Skin of body (tissue), 2 donors: Measurements from ENCODE around the gene YES1. TPM values are rescaled to one million over a fixed set of nuclear protein-coding genes. Genes with fewer than 3 reads are reported as not detected.
"Not testable (repeated sequence)": the region's sequence is repeated elsewhere in the genome, so short reads cannot be mapped to it uniquely, and the experiment has no call there.

ENCODE experiments used
- DNase-seq: peaks from one replicate; lab custom pipeline; 2025; lab: John Stamatoyannopoulos, UW
- total RNA-seq: library from RNA; depleted of rRNA; stranded (reverse); fragments of >200 nt; gene quantifications from one replicate; pipeline ENCODE4 v1.2.3, GENCODE V29; 2014

The YES1 gene
- total RNA-seq, 1 donor from 2014 or later = 50.3 TPM

DNA sequence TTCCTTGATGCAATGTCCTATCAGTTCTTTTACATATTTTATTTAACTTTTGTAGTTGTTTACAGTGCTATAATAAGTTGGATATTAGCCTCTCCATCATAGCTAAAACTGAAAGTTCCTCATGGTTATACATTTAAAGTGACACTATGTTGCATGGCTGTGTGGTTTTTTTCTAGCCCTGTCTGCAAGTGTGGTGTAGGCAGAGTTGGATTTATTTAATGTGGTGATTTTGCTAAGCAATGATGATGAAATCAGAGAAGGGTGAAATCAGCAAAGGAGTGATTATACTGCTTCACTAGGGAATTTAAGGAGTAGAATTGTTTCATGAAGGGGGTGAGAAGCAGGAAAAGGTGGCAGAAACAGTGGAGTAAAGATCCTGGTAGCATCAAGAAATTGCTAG lies 81.3 kb downstream of the YES1 start:
- DNase-seq = no peak

DNA sequence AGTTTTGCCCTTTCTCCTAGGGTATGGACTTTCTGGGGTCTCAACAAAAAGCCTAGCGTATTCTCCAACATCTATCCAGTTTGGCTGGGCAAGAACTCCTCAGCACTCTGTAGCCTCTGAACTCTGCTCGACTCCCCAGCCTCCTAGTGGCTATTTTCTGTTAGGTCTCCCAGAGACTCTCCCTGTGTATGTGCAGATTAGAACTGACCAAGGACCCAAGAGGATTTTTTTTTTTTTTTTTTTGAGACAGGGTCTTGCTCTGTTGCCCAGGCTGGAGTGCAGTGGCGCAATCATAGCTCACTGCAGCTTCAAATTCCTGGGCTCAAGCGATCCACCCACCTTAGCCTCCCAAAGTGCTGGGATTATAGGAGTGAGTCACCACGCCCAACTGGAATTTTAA lies 81.9 kb downstream of the YES1 start:
- not testable (repeated sequence) for DNase-seq

DNA sequence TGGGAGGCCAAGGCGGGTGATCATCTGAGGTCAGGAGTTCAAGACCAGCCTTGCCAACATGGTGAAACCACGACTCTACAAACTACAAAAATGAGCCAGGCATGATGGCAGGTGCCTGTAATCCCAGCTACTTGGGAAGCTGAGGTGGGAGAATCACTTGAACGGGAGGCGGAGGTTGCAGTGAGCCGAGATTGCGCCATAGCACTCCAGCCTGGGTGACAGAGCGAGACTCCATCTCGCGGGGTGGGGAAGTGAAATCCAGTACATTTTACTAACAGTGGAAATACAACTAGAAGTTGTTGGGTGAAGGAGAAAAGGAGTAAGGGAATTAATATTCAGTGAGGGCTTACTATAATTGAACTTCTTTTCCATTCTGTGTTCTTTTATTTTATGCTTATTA lies 86.4 kb downstream of the YES1 start:
- DNase-seq = no peak

DNA sequence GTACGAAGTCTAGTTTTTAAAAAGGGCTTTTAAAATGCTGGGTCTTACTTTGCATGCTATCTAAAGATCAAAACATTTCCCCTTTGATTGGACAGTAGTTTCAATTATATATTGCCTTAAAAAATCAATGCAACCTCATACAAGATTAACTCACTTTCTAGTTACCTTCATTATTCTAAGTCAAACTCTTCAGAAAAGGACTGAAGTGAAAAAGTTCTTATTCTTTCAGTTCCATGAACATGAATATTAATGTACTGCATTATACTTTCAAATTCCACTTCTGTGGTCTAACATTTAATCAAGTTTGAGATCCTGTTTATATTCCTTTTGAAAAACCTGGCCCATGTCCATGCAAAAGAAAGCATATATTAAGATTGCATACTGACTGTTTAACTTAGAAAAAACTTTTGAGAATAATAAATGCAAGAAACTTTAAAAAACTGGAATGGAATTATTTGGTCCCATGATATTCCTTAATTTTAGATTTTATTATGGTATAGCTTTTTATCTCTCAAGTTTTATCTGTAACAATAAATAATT lies 88.4 kb downstream of the YES1 start:
- DNase-seq = no peak

DNA sequence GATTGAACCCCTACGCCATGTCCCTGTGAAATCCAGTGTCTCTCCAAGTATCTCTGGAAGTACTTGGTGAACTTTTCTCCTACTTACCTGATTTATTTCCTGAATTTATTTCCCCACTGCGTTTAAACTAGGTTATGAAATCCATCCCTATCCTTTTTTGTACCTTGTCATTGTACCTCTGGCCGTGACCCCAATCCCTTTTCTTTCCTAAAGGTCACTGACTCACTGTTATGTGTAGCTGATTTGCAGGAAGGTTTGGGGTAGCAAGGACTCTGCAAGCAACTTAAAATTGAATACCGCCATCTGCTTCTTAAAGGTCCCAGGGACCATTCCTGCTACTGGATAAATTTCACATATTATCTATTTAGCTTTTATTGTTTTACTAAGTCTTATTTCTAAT lies 95.0 kb downstream of the YES1 start:
- no peak for DNase-seq

DNA sequence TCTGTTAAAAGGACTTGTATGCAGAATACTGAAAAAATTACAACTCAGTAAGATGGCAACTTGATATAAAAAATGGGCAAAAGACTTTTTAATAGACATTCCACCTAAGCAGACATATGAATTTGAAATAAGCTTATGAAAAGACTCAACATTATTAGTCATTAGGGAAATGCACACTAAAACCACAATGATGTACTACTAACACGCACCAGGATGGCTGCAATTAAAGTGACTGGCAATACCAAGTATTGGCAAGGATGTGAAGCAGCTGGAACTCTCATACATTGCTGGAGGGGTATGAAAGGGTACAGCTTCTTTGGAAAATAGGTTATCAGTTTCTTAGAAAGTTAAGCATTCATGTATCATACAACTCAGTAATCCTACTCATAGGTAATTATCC lies 96.4 kb downstream of the YES1 start:
- no peak for DNase-seq

DNA sequence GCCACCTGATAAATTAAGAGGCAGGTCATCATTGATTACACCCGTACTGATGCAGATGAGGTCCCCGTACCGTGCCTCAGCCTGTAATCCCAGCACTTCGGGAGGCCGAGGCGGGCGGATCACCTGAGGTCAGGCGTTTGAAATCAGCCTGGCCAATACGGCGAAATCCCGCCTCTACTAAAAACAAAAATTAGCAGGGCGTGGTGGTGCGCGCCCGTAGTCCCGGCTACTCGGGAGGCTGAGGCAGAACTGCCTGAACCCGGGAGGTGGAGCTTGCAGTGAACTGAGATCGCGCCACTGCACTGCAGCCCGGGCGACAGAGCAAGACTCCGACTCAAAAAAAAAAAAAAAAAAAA lies 98.9 kb downstream of the YES1 start:
- no peak for DNase-seq

DNA sequence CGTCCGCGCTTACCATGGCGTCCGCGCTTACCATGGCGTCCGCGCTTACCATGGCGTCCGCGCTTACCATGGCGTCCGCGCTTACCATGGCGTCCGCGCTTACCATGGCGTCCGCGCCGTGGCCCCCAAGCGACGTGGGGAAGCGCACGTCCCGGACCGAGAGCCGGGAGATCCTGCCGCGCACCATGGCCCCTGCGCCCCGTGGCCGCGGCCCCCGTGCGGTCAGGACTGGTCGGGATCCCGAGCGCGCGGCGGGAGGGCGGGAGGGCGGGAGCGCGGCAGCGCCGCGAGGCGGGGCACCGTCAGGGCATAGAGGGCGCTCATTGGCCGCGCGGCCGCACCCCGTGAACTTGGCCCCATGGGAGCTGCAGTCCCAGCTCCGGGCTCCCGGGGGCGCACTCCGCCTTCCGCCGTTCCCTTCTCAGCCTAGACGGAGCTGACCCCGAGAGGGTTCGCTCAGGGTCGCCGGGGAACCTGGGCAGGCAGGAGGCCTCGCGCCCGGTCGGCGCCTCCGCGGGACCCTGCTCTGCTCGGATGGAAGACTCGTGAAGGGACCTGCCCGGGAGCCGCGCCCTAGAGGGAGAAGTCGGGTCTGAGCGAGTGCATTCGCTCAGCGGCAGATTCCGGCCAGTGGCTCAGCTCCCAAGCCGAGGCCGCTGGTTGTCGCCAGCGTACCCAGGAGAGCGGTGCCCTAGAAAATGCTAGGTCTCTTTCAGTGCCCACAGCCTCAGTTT lies 99.5 kb downstream of the YES1 start, which contains the start of gene ENOSF1:
Gene ENOSF1, minus strand, starts transcription at position 230 of the 734 bp plus-strand sequence. Its CDS starts 43 bp downstream, at position 187.
- peak; percentile 66 for DNase-seq

DNA sequence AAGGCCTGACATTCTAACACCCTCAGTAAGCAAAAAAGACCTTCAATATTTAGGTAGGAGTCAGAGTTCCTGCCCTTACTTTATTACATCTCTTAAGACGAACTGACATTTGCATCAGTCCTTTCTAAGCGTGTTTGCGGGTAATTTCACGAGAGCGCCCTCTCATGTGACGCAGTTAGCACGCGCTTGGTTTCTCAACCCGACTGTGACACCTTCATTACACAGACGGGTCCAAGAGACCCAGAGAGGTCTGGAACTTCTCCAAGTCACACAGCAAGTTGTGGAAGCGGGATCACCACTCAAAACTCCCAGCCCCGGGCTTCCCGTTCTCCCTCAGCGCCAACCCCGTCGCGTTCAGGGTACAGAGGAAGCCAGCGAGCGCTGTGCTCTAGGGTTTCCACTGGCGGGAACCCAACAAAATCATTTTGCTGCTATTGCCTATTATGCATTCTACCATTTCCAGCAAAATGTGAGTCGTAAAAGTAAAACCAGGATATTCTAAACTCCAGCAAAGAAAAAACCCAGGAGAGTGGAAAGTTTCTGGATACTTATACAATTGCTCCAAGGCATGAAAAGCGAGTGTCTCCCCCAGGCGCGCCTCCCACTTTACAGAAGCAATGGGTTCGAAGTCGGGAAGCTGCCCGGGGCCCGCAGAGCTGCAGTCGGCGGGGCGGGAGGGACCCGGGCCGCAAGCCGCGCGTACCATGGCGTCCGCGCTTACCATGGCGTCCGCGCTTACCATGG lies 100.2 kb downstream of the YES1 start:
- peak; percentile 48 for DNase-seq

DNA sequence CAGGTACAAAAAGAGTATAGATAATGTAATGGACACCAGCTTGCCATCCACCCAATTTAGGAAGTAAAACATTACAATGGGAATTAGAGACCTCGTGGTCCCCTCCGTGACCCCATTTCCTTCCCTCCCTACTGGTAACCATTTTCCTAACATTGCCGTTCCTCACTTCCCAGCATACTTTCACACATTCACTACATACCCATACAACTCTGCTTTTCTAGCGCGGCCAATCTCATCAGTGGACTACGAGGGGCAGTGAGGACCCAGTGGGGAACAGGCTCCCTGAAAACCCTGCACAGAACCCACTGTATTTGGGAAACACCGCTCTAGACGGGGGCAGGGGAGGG lies 100.8 kb downstream of the YES1 start:
- DNase-seq = no peak

DNA sequence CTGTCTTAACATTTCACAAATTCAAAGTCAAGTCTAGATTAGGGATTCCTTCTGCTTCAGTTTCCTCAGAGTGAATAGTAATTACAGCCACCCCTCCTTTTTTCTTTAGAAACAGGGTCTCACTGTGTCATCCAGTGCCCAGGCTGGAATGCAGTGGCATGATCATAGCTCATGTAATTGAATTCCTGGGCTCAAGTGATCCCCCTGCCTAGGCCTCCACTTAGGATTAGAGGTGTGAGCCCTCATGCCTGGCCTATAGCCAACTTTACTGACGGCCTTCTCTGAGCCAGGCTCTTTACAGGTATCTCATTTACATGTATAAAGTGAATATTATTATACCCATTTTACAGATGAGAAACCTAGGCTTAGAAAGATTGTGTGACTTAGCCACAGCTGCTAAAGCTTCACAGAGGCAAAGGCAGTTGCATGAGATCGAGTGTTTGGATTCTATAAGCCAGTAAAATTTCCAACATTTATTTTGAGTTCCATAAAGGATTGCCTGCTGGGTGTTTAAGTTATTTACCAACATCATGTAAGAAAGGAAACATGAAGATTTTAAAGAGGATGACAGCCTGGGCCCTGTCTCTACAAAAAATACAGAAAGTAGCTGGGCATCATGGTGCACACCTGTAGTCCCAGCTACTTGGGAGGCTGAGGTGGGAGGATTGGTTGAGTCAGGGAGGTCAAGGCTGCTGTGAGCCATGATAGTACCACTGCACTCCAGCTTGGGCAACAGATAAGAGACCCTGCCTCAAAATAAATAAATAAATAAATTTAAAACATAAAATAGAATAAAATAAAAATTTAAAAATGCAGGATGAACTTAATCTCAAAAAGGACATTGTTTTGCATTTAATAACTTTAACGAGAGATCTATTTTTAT lies 101.4 kb downstream of the YES1 start:
- DNase-seq = no peak

DNA sequence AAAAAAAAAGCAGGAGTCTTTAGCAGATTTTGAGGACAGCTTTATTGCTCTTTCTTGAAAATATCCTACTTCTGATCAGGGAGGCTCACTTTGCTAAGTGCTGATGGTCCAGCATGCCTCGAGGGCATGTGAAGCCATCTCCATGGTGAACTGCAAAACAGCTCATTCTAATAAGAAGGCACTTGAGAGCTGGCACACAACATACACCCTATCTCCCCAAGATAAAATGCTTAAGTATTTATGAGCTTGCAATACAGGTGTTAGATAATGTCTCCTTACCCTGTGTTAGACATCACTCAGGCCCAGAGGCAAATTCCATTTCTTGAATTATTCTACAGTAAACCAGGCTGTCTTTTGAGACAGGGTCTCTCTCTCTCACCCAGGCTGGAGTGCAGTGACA lies 102.3 kb downstream of the YES1 start:
- no peak for DNase-seq

DNA sequence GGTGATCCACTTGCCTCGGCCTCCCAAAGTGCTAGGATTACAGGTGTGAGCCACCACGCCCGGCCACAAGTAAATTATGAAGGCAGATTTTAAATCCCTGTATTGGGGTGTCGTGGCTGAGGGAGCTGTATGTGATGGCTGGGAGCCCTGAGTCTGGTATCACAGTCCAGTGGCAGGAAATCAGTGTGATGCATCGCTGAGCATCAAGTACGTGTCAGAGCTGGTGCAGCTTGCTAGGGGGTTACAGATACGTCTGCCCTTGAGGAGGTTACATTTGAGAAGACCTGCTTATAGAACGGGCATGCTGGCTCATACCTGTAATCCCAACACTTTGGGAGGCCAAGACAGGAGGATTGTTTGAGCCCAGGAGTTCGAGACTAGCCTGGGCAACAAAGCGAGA lies 103.9 kb downstream of the YES1 start:
- DNase-seq = no peak

DNA sequence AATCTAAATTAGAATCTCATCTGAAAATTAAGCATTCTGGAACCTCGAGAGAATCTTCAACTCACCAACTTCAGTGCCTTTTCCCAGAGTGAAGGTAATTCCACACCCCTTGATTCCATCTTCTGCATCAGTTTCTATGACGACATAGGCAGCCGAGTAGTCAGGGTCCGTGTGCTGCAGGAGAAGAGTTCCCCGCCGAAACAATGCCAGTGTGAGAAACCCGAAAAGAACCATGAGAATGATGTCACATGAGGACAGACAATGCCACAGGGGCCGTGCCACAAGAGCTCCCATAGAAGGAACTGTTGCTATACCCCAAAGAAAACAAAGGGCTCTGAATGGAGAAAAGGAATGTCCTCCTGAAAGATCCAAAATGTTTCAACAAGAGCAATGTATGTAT lies 105.6 kb downstream of the YES1 start:
- DNase-seq = no peak

DNA sequence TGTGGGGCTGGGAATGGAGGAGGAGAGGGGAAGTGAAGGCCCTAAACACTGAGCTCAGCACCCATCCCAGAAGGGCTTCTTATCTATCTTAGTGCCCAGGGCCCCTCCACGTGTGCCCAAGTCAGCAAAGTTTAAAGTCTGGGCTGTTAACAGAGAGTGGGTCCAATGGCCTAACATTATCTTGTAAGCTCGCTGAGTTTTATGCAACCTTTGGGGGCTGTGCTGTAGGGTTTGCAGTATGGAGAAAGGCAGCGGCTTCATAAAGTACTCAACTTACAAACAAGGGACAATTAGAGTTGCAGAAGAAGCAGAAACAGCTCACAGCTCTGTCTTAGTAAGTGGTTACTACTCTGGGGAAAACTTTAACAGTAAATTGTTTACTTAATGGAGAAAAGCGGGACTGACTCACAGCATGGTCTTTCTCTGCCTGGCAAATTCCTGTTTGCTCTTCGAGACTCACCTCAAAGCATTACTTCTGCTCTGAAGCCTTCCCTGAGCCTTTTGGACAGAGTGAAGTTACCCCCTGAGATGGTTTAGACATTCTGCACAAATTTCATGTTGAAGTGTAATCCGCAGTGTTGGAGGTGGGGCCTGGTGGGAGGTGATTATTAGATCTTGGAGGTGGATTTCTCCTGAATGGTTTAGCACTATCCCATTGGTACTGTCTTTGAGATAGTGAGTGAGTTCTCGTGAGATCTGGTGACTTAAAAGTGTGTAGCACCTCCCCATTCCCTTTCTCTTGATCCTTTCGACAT lies 108.7 kb downstream of the YES1 start:
- DNase-seq = no peak

DNA sequence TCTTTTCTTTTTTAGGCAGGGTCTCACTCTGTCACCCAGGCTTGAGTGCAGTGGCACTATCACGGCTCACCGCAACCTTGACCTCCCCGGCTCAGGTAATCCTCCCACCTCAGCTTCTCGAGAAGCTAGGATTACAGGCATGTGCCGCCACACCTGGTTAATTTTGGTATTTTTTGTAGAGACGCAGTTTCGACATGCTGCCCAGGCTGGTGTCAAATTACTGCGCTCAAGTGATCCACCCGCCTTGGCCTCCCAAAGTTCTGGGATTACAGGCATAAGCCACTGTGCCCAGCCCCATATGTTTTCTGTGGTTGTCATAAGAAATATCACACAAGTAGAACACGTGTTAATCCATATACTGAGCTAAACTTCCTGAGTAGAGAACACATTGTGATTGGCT lies 114.2 kb downstream of the YES1 start:
- DNase-seq = no peak

DNA sequence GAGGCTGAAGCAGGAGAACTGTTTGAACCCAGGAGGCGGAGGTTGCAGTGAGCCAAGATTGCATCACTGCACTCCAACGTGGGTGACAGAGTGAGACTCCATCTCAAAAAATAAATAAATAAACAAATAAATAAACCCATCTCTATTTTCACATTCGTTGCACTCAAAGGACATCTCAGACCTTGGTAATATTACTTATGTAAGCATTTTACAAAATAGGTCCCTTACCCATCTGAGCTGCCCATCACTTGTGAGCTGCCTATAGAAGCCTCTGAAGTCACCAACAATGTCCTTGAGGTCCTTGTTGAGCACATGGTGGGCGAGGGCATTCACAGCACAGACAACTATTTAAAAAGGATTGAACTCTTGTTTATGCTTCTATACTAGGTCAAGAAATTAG lies 115.0 kb downstream of the YES1 start:
- no peak for DNase-seq

DNA sequence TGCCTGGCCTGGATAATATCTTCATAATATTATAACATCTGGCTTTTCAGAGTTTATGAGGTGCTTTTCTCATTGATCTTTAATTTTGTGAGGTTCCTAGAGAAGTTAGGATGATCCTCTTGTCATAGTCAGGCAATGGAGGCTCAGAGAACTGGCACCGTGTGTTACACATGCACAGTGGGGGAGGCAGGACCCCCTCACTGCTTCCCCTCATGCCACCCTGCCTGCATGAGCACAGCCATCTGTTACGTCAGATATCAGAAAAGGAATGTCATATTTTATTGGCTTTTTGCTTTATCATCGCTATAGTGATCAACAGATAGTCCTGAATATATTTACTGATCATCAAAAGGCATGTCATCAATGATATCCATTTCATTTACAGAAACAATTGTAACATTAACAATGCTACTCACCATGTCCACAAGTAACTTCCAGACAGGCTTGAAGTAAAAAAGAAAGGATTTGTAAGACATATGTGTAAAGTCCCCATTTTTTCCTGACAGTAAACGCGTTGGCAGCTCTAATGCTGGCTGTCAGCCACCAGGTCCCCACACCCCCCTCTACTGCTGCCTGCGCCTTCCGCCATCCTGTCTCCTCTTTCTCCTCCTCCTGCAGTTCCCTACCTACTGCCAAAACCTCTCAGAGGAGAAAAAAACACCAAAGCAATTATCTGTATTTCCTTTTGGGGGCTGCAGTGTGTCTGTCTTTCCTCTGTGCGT lies 118.4 kb downstream of the YES1 start:
- DNase-seq = no peak

DNA sequence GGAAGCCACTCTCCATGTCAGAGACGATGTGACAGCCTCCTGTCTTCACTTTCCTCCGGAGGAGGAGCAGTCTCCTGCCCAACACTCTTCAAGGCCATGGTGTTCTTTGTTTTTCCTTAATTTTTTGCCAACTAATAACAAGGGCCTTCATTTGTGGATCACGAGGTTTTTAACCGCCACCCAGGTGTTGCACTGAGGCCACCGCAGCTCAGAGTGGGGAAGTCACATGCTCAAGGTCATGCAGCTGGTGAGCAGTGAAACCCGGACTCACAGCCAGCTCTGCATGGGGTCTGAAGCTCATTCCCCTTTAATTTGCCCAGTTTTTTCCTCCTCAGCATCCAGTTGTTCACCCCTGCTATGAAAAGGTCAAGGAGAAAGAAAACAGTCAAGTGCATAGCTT lies 119.2 kb downstream of the YES1 start:
- no peak for DNase-seq

DNA sequence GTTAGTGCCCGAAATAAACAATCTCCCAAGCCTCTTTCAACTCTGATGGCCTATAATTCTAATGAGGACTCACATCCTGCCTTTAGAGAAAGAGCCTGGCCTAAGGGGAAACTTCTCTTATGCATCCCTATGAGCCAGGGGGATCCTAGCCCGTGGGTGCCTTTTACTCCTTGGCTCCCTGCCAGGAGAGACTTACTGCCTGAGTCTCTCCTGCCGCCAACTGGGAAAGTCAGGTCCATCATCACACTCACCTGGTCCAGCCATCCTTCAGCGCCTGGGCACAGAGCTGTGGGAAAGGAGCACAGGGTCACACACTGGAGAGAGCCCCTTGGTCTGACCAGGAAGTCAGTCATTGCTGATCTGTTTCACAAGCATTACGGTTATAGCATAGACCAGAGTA lies 123.7 kb downstream of the YES1 start:
- no peak for DNase-seq
